SK-N-SH treated with all-trans-retinoic acid at 6 μM for 48 hours (cell line): ENCODE data around the gene ITPR2.

Source experiments
- ARNTL ChIP-seq: fragments of 450-650 bp; formaldehyde crosslinking; IDR thresholded peaks from 2 replicates; pipeline ENCODE4 v1.5.0; 2020; ENCODE audit warnings: low read depth, mild to moderate bottlenecking, moderate library complexity, borderline replicate concordance
- ESRRG ChIP-seq: fragments of 250-450 bp; sonication (Bioruptor Pico); IDR thresholded peaks from 2 replicates; pipeline ENCODE4 v1.6.1; 2021; ENCODE audit warnings: mild to moderate bottlenecking
- PPARA ChIP-seq: fragments of 250-450 bp; sonication (Bioruptor Pico); IDR thresholded peaks from 2 replicates; pipeline ENCODE4 v1.5.0; 2020; ENCODE audit warnings: mild to moderate bottlenecking, borderline replicate concordance
- SNAI2 ChIP-seq: fragments of 250-450 bp; sonication (Bioruptor Pico); IDR thresholded peaks from 2 replicates; pipeline ENCODE4 v1.5.0; 2020; ENCODE audit warnings: mild to moderate bottlenecking, moderate library complexity
- TF ChIP-seq, protein P1 (sequence below): fragments of 250-450 bp; sonication (Bioruptor Pico); IDR thresholded peaks from 2 replicates; pipeline ENCODE4 v1.8.0; 2020; ENCODE audit warnings: mild to moderate bottlenecking, moderate library complexity, borderline replicate concordance
- TF ChIP-seq, protein P2 (sequence below): fragments of 250-450 bp; sonication (Bioruptor Pico); IDR thresholded peaks from 2 replicates; pipeline ENCODE4 v1.5.1; 2021; ENCODE audit warnings: mild to moderate bottlenecking, moderate library complexity

DNA sequence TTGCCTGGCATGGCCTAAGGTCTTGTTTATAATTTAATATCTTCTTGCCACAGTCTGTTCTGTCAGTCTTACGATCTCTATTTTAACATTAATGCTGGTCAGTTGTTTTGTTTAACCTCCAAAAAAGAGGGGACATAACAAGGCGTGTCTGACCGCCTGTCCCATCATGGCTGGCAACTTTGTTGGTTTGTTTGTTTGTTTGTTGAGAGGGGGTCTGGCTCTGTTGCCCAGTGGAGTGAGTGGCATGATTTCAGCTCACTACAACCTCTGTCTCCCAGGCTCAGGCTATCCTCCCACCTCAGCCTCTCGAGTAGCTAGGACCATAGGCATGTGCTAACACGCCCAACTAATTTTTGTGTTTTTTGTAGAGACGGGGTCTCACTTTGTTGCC lies 36.1 kb upstream of the ITPR2 start:
- TF ChIP-seq SNAI2 (no peak), PPARA (CRISPR knock-in tag) (no peak), ESRRG (CRISPR knock-in tag) (no peak), ARNTL (no peak)
- TF ChIP-seq, protein P1, sequence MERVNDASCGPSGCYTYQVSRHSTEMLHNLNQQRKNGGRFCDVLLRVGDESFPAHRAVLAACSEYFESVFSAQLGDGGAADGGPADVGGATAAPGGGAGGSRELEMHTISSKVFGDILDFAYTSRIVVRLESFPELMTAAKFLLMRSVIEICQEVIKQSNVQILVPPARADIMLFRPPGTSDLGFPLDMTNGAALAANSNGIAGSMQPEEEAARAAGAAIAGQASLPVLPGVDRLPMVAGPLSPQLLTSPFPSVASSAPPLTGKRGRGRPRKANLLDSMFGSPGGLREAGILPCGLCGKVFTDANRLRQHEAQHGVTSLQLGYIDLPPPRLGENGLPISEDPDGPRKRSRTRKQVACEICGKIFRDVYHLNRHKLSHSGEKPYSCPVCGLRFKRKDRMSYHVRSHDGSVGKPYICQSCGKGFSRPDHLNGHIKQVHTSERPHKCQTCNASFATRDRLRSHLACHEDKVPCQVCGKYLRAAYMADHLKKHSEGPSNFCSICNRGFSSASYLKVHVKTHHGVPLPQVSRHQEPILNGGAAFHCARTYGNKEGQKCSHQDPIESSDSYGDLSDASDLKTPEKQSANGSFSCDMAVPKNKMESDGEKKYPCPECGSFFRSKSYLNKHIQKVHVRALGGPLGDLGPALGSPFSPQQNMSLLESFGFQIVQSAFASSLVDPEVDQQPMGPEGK: no peak
- TF ChIP-seq, protein P2, sequence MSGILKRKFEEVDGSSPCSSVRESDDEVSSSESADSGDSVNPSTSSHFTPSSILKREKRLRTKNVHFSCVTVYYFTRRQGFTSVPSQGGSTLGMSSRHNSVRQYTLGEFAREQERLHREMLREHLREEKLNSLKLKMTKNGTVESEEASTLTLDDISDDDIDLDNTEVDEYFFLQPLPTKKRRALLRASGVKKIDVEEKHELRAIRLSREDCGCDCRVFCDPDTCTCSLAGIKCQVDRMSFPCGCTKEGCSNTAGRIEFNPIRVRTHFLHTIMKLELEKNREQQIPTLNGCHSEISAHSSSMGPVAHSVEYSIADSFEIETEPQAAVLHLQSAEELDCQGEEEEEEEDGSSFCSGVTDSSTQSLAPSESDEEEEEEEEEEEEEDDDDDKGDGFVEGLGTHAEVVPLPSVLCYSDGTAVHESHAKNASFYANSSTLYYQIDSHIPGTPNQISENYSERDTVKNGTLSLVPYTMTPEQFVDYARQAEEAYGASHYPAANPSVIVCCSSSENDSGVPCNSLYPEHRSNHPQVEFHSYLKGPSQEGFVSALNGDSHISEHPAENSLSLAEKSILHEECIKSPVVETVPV (CRISPR knock-in tag): no peak
